Gastroesophageal sphincter (tissue), 4 donors: ENCODE data around the gene SYK. TPM values are rescaled to one million over a fixed set of nuclear protein-coding genes. Genes with fewer than 3 reads are reported as not detected.

ENCODE experiments used
- ATAC-seq: fragments of 150-250 bp; one replicate; pipeline ENCODE4 v1.9.1; 2016; ENCODE audit warnings: mild to moderate bottlenecking, moderate library complexity
- H3K27ac ChIP-seq, 4 donors: fragments of 200-600 bp; sonication (generic) in 3 of 4; 1 replicate in 3 of 4; 2 replicates in 1 of 4; pipeline ENCODE4 v1.5.1; 2016 to 2019
- H3K27me3 ChIP-seq: fragments of 200-600 bp; sonication (generic); one replicate; pipeline ENCODE4 v1.5.1; 2019
- H3K36me3 ChIP-seq, 2 donors: fragments of 200-600 bp; sonication (generic); one replicate each; pipeline ENCODE4 v1.5.1; 2019; ENCODE audit warnings: control low read depth in 1 of 2
- H3K4me1 ChIP-seq, 3 donors: fragments of 200-600 bp; sonication (generic); 1 replicate in 2 of 3; 2 replicates in 1 of 3; pipeline ENCODE4 v1.5.1; 2016 to 2019; ENCODE audit warnings: control low read depth in 2 of 3
- H3K4me3 ChIP-seq, 2 donors: fragments of 200-600 bp; sonication (generic); one replicate each; pipeline ENCODE4 v1.5.1; 2019; ENCODE audit warnings: mild to moderate bottlenecking in 1 of 2, moderate library complexity in 1 of 2
- H3K9me3 ChIP-seq, 3 donors: fragments of 200-600 bp; sonication (generic); one replicate each; pipeline ENCODE4 v1.5.1; 2017 to 2019; ENCODE audit warnings: control low read depth in 2 of 3
- EP300 ChIP-seq: sonication (generic); formaldehyde crosslinking; IDR thresholded peaks from one replicate; pipeline ENCODE4 v1.6.1; 2017; ENCODE audit warnings: antibody characterized with exemption, mild to moderate bottlenecking
- POLR2A ChIP-seq, 2 donors: fragments of 450-650 bp; IDR thresholded peaks; one replicate each; pipeline ENCODE4 v1.6.1; 2017; ENCODE audit warnings: antibody characterized with exemption in 2 of 2, mild to moderate bottlenecking in 2 of 2, moderate library complexity in 1 of 2
- POLR2AphosphoS5 ChIP-seq: sonication (generic); formaldehyde crosslinking; IDR thresholded peaks from one replicate; pipeline ENCODE4 v1.6.1; 2017; ENCODE audit warnings: antibody characterized with exemption
- WGBS, 2 donors: methylation state at CpG; one replicate each; pipeline ENCODE4 v1.1.5; 2018; ENCODE audit warnings: low coverage in 1 of 2; 5-methylcytosine and 5-hydroxymethylcytosine counted together
- total RNA-seq, 4 donors: library from RNA; depleted of rRNA; stranded (reverse); fragments of >200 nt; gene quantifications; one replicate each; pipeline ENCODE4 v1.1.0, GENCODE V29; 2016
- TF ChIP-seq, protein P1 (sequence below), 4 experiments: fragments of 200-600 bp in 2 of 4; fragments of 450-650 bp in 2 of 4; sonication (generic) in 1 of 4; IDR thresholded peaks; one replicate each; pipeline ENCODE4 v1.5.1; 2017 to 2019; ENCODE audit warnings: antibody characterized with exemption in 4 of 4, mild to moderate bottlenecking in 2 of 4, moderate library complexity in 2 of 4

Gene SYK
- total RNA-seq, 4 donors from 2014 or later, result 4.0 to 15.3 (median 10.4) TPM

DNA sequence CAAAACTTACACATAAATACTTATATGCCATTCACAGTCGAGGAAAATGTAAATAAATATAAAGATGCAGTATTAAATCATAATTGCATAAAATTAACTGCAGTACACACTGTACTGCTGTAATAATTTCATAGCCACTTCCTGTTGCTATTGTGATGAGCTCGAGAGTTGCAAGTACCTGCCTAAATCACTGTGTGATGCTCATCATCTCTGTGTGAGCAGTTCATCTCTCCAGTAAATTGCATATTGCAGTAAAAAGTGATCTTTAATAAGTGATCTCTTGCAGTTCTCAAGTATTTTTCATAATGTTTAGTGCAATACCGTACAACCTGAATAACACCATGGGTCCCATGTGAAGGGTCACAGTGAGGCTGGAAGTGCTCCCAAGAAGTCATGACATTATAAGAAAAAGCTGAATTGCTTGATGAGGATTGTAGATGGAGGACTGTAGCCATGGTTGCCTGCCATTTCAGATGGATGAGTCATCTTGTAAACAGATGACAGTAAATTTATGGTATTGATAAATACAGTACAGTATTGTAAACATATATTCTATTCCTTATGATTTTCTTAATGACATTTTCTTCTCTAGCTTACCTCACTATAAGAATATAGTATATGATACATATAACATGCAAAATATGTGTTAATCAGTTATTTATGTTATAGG lies 34.9 kb downstream of the SYK start:
- no peak for ATAC-seq
- no peaks in the 10 kb centered on the region for H3K27me3 ChIP-seq
- TF ChIP-seq, protein P1, sequence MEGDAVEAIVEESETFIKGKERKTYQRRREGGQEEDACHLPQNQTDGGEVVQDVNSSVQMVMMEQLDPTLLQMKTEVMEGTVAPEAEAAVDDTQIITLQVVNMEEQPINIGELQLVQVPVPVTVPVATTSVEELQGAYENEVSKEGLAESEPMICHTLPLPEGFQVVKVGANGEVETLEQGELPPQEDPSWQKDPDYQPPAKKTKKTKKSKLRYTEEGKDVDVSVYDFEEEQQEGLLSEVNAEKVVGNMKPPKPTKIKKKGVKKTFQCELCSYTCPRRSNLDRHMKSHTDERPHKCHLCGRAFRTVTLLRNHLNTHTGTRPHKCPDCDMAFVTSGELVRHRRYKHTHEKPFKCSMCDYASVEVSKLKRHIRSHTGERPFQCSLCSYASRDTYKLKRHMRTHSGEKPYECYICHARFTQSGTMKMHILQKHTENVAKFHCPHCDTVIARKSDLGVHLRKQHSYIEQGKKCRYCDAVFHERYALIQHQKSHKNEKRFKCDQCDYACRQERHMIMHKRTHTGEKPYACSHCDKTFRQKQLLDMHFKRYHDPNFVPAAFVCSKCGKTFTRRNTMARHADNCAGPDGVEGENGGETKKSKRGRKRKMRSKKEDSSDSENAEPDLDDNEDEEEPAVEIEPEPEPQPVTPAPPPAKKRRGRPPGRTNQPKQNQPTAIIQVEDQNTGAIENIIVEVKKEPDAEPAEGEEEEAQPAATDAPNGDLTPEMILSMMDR (IDR thresholded peaks at IDR 0.05), result no peak
- TF ChIP-seq EP300, result no peak
- no peak for TF ChIP-seq POLR2A (IDR thresholded peaks at IDR 0.05)
- TF ChIP-seq POLR2AphosphoS5, result no peak
- peaks cover 0 to 12% (median 0%) of the 10 kb centered on the region in 3 donors for H3K4me1 ChIP-seq
- 72 to 88% methylated on average over 3 of the region's 3 CpGs for WGBS, 2 donors
- no peak overlapping the region for H3K4me3 ChIP-seq
- no peaks in the 10 kb centered on the region for H3K36me3 ChIP-seq
- no peak overlapping the region for H3K27ac ChIP-seq
- peaks cover 0 to 6% (median 0%) of the 10 kb centered on the region in 3 donors for H3K9me3 ChIP-seq

DNA sequence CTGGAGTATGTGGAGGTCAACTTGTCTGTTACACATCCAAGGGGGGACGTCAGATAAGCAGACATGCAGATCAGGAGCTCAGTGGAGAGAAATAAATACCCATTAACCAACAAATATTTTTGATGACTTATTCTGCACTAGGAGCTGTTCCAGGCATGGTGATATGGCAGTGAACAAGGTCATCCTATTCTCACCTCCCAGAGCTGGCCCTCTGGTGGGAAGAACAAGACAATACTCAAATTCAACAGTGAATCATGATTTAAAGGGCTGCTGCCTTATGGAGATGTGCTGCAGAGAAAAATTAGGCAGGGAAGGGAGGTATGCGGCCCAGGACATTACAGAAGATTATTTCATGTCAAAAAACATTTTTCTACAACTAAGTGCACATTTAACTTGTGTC lies 36.5 kb downstream of the SYK start:
- ATAC-seq, result no peak
- WGBS, 2 donors, result 63 to 100% methylated on average over 1 to 2 of the region's 2 CpGs

GRCh38 chr9:90838581-90839154 lies 37.0 kb downstream of the SYK start:
- Histone ChIP-seq H3K4me1 (peaks cover 0 to 12% (median 0%) of the 10 kb centered on the region in 3 donors), H3K27ac (no peak overlapping the region), H3K27me3 (no peaks in the 10 kb centered on the region), H3K9me3 (no peaks in the 10 kb centered on the region), H3K36me3 (no peaks in the 10 kb centered on the region), H3K4me3 (no peak overlapping the region)
- WGBS, 2 donors, result 45 to 80% methylated on average over 1 to 4 of the region's 6 CpGs
- no peak for TF ChIP-seq POLR2AphosphoS5
- TF ChIP-seq, protein P1 (IDR thresholded peaks at IDR 0.05), result no peak
- no peak for TF ChIP-seq POLR2A (IDR thresholded peaks at IDR 0.05)
- no peak for TF ChIP-seq EP300
- ATAC-seq, result no peak

More for the DNA sequence above, 36.5 kb downstream of the SYK start:
- Histone ChIP-seq H3K4me3 (no peak overlapping the region), H3K36me3 (no peaks in the 10 kb centered on the region), H3K27me3 (no peaks in the 10 kb centered on the region), H3K27ac (no peak overlapping the region), H3K9me3 (peaks cover 0 to under 1% (median 0%) of the 10 kb centered on the region in 3 donors), H3K4me1 (peaks cover 0 to 12% (median 0%) of the 10 kb centered on the region in 3 donors)
- TF ChIP-seq EP300 (no peak), POLR2A (IDR thresholded peaks at IDR 0.05) (no peak)

- ATAC-seq, result no peak
- Histone ChIP-seq H3K36me3 (peaks cover 0 to 4% of the 10 kb centered on the region in 2 donors), H3K9me3 (no peaks in the 10 kb centered on the region), H3K4me1 (peaks cover 0 to 12% (median 0%) of the 10 kb centered on the region in 3 donors), H3K4me3 (no peak overlapping the region), H3K27me3 (no peaks in the 10 kb centered on the region), H3K27ac (no peak overlapping the region)
- 75 to 82% methylated on average over 4 to 5 of the region's 7 CpGs for WGBS, 2 donors
- TF ChIP-seq, protein P1 (IDR thresholded peaks at IDR 0.05), result no peak
- no peak for TF ChIP-seq POLR2A (IDR thresholded peaks at IDR 0.05)
- no peak for TF ChIP-seq EP300
- TF ChIP-seq POLR2AphosphoS5, result no peak
Observed at GRCh38 chr9:90839183-90839728, 37.6 kb downstream of the SYK start.

- H3K27ac ChIP-seq, result no peak overlapping the region
- peaks cover 0 to 6% of the 10 kb centered on the region in 2 donors for H3K36me3 ChIP-seq
- H3K27me3 ChIP-seq, result no peaks in the 10 kb centered on the region
- peaks cover 0 to under 1% (median 0%) of the 10 kb centered on the region in 3 donors for H3K4me1 ChIP-seq
- 84 to 89% methylated on average over 4 to 5 of the region's 5 CpGs for WGBS, 2 donors
- TF ChIP-seq EP300 (no peak), POLR2A (IDR thresholded peaks at IDR 0.05) (no peak), POLR2AphosphoS5 (no peak)
- TF ChIP-seq, protein P1 (IDR thresholded peaks at IDR 0.05), result no peak
- ATAC-seq, result no peak
- H3K9me3 ChIP-seq, result no peaks in the 10 kb centered on the region
- no peak overlapping the region for H3K4me3 ChIP-seq
Observed at GRCh38 chr9:90840696-90841095, 39.1 kb downstream of the SYK start.
